Esophagus mucosa (tissue), 1 donor: ENCODE measurements around the gene URM1. TPM values are rescaled to one million over a fixed set of nuclear protein-coding genes. Genes with fewer than 3 reads are reported as not detected.

Experiments
- ATAC-seq: fragments of 200-7000 bp; cut with Tn5 transposase; one replicate; pipeline ENCODE4 v1.9.1; 2020
- total RNA-seq: library from RNA; stranded (reverse); gene quantifications from one replicate; pipeline ENCODE4 v1.2.4, GENCODE V29; 2023
- donor health status: DM: yes; HTN: yes; CAD: no.

The URM1 gene
- total RNA-seq, 1 donor from 2014 or later: 38.5 TPM

- ATAC-seq: no peak
These were observed 21.4 kb upstream of the URM1 start for GRCh38 chr9:128349772-128350171.

DNA sequence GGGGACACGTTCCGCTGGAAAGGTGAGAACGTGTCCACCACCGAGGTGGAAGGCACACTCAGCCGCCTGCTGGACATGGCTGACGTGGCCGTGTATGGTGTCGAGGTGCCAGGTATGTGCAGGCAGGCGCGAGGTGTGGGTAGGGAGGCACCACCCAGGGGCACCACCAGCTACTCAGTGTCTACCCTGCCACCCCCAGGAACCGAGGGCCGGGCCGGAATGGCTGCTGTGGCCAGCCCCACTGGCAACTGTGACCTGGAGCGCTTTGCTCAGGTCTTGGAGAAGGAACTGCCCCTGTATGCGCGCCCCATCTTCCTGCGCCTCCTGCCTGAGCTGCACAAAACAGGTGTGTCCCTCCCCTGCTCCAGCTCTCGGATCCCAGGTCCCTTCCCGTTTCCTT is 15.7 kb upstream of the URM1 start:
- ATAC-seq: no peak

GRCh38 chr9:128358090-128358489 is 13.1 kb upstream of the URM1 start:
- ATAC-seq: no peak

- no peak for ATAC-seq
These were observed 12.3 kb upstream of the URM1 start for GRCh38 chr9:128358861-128359260.

DNA sequence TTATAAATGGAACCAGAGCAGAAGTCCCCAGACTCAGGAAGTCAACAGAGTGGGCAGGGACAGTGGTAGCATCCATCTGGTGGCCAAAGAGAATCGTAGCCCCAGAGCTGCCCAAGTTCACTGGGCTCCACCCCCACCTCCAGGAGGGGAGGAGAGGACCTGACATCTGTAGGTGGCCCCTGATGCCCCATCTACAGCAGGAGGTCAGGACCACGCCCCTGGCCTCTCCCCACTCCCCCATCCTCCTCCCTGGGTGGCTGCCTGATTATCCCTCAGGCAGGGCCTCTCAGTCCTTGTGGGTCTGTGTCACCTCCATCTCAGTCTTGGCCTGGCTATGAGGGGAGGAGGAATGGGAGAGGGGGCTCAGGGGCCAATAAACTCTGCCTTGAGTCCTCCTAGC is 10.3 kb upstream of the URM1 start:
- ATAC-seq: no peak

- peak; percentile 18 for ATAC-seq
These were observed 9.7 kb upstream of the URM1 start for GRCh38 chr9:128361296-128361985.

DNA sequence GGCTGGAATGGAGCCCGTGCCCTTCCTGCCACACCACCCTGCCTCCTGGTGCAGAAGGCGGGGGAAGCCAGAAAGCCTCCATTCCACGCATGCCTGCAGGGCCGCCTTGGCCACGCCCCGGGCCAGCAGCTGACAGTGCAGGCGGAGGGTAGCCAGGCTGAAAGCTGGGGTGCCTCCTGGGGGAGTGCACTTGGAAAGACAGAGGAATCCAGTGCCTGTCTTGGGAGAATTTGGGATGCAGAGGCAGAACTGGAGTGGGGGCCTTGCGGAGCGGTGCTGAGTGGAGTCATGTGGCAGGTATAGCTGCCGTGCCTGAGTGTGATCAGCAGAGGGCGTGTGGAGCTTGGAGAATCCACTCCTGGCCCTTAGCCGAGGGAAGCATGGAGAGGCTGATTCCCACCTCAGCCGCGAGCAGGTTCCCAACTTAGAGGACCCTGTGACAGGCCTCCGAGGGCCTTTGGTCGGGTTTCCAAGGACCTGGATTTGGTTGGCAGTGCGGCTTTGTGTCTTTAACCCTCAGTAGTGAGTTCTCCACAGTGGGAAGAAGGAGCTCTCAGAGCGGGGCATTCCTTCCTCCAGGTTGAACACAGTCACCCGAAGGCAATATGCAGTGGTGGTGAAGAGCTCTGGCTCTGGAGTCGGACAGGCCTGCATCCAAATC is 9.1 kb upstream of the URM1 start:
- peak; percentile 79 for ATAC-seq

GRCh38 chr9:128362774-128363173 is 8.4 kb upstream of the URM1 start:
- ATAC-seq: no peak

- ATAC-seq: no peak
These were observed 5.6 kb upstream of the URM1 start for GRCh38 chr9:128365525-128365924.

DNA sequence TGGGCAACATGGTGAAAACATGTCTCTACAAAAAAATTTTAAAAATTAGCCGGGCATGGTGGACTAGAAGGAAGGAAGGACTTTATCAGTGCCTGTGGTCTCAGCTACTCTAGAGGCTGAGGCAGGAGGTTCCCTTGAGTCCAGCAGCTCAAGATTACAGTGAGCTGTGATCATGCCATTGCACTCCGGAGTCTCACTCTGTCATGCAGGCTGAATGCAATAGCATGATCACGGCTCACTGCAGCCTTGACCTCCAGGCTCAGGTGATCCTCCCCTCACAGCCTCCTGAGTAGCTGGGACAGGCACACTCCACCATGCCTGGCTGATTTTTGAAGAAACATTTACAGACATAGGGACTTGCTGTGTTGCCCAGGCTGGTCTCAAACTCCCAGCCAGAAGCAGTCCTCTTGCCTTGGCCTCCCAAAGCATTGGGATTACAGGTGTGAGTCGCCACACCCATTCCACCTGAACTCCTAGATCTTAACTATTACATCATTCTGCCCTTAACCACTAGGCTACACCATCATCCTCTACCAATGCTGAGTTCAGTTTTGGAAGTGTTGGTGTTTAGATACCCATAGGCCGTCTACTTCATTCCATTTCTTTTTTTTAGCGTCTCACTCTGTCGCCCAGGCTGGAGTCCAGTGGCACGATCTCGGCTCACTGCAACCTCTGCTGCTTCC is 2.0 kb upstream of the URM1 start:
- ATAC-seq: no peak

DNA sequence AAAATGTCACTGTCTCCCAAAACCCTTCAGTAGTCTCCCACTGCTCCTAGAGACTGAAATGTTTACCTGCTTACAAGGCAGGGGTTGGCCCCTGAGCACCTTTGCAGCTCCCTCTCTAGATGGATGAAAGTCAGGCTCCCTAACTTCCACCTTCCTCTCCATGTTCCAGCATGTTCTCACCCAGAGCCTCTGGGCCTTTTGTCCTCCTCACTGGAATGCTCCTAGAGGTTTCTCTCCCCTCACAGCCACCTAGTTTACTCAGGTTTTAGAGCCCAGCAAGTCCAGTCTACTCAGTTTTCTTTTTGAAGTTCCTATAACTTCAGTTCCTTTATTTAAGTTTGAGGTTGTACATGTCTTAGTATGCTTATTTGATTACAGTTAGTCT is 815 bp upstream of the URM1 start:
- peak; percentile 13 for ATAC-seq

DNA sequence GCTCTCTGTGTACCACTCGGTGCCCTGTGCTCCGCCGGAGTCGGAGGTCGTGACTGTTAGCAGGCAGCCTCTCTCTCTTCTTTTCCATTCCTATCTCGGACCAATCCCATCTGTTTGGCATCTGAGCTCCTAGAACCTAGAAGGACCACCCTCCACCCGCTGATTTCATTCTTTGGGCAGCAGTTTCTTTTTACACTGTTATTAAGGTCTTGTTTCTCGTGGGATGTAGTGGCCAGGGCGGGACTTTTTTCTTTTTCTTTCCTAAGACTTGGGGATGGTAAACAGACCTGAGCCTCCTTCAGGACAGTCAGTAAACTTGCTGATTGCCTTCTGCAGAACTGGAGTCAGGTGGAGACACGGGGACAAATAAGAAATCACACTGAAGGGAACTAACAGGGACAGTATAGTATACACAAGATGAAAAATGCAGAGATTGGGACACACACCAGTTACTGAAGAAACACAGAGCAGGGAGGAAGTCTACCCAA is 500 bp downstream of the URM1 start:
- ATAC-seq: no peak

GRCh38 chr9:128372188-128372641 is 1.0 kb downstream of the URM1 start:
- peak; percentile 45 for ATAC-seq

DNA sequence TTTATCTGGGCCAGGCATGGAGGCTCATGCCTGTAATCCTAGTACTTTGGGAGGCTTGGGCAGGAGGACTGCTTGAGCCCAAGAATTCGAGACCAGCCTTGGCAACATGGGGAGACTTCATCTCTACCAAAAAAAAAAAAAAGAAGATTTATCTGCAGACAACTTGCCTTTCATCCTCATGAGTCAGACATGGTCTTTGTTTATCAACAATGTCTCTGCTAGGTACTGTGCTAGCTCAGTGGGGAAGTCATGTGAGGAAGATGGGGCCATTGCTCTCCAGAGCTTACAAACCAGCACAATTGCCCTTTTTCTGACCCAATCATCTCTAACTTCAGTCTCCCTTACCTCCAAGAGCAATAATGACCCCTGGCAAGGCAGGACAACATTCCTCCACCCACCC is 1.6 kb downstream of the URM1 start:
- no peak for ATAC-seq

- ATAC-seq: no peak
These were observed 3.1 kb downstream of the URM1 start for GRCh38 chr9:128374221-128374675.

- ATAC-seq: no peak
These were observed 4.7 kb downstream of the URM1 start for GRCh38 chr9:128375865-128376264.

GRCh38 chr9:128382261-128382660 is 11.1 kb downstream of the URM1 start:
- ATAC-seq: no peak

DNA sequence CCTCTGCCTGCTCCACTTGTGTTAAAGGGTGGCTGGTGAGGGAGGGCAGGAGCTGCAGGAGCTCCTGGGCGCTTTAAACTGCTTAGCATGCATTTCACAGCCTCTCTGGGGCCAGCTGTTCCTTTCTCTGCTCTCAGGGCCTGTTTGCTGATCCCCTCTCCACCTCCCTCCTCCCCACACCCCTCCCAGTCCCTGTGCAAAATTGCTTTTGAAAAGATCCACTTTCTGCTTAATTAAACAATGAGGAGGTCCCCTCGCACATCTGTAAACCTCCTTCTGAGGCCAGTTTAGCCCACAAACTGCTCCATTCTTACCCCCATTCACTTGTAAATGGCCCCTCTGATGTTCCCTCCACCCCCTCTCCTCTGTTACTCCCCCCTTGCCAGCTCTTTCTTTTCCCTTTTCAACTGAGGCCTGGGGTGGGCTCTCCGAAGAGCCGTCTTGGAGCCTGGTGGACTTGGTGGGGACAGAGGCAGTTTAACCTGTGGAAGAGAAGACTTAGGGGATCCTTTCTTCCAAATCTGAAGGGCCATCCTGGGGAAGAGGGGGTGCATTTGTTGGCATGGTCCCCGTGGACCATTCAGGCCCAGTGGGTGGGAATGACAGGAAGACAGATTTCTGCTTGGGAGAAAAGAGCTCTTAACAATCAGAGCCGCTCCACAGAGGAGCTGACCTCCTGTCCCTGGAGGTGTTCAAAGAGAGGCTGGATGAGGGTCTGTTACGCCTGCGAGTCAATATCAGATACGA is 12.0 kb downstream of the URM1 start:
- ATAC-seq: no peak

GRCh38 chr9:128383791-128384190 is 12.6 kb downstream of the URM1 start:
- ATAC-seq: no peak

- no peak for ATAC-seq
These were observed 13.8 kb downstream of the URM1 start for GRCh38 chr9:128384801-128385495.

GRCh38 chr9:128385496-128386460 is 14.6 kb downstream of the URM1 start:
- ATAC-seq: no peak
